GM18508 (cell line): ENCODE measurements around the gene METTL21C.

Experiments used
- ATAC-seq: cut with Tn5 transposase; IDR thresholded peaks from one replicate; pipeline ENCODE4 v1.9.1; 2021; ENCODE audit warnings: moderate number of reproducible peaks; ENCODE audit not compliant: insufficient read depth, unreplicated experiment

The METTL21C gene

DNA sequence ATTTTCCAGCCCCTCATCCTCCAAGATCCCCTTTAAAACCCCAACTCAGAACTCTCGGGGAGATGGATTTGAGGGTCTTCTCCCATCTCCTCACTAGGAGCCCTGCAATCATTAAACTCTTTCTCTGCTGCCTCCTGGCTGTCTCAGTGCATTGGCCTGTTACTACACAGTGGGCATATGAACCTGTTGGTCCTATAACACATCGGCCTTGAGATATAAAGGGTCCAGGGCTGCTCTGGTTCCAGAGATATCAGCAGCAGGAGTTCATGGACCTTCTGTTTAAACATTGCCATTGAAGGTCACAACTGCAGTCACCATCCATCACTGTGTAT lies 3.8 kb upstream of the METTL21C start:
- ATAC-seq = no peak

DNA sequence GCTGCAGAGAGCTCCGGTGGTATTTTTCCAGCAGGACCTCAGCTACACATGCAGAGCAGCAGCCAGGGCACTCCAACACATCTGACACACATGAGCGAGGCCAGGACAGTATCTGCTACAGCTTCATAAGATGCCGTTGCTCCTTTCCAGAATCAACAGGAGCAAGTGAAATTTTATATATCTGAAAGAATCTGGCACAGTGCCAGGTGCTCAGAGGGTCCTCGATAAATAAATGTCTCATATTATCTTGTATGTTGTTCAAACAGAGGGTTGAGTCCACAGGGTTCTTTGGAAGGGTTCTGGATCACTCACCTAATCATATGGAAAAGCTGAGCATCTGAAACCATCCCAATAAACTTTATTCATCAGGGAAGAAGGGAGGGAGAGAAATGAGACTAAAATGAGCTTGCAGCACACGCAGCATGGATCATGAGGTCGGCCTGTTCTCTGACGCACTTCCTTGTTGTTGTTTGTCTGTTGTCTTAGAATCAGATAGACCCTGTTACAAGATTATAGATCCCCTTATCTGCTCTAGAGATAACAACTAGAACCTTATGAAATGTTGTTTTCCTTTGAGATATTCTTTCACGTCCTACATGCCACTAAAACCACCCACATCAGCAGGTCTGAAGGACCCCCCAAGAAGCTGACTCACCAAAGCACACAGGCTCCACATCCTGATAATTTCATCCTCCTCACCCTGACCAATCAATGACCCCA lies 3.2 kb upstream of the METTL21C start:
- no peak for ATAC-seq

- no peak for ATAC-seq
These were observed 2.4 kb upstream of the METTL21C start for GRCh38 chr13:102697264-102697663.

DNA sequence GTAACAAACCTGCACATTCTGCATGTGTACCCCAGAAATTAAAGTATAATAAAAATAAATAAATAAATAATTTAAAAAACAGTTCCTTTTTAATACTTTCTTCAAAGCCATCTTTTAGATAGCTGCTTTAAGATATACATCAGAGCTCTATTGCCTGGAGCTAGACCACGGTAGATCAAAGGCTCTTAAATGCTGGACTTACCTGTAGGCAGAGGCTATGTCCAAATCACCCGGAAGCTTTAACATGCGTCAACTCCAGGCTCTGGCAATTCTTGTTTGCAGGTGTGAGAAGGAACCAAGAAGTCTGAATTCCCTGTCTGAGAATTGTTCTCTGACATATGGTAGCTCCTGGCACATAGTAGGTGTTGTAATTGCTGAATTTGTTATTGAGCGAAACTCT lies 1.6 kb upstream of the METTL21C start:
- no peak for ATAC-seq

DNA sequence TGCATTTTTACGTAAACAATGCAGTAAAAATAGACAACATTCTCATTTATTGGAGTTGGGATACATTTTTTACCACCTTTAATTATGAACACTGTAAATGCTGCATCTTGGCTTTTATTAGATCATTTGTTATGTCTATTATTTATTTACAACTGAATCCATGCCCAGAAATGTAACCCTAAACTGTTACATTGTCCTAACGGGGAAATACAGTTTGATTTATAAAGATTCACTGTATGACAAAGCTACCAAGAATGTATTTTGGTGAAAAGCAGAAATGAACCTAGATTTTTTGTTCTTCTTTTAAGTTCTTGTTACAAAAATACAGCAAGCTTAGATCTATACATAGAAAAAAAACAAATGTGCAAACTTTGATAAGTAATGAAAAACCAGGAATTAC lies 1.1 kb downstream of the METTL21C start:
- no peak for ATAC-seq

DNA sequence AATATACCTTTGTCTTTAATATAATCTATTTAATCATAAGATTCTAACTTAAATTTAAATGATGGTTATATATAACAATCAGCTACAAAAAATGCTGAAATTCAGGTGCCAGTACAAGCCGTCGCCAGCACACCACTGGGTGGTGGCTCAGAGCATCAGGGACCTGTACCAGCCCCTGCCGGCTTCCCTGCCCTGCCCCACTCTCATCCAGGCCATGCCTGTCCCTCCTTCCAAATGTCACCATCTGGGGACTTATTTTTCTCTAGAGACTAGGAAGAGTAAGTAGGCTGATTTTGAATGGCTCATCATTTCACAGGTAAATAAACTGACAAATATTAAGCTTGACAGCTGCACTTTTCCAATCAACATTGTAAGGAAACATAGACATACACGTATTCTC lies 1.6 kb downstream of the METTL21C start:
- ATAC-seq = no peak

DNA sequence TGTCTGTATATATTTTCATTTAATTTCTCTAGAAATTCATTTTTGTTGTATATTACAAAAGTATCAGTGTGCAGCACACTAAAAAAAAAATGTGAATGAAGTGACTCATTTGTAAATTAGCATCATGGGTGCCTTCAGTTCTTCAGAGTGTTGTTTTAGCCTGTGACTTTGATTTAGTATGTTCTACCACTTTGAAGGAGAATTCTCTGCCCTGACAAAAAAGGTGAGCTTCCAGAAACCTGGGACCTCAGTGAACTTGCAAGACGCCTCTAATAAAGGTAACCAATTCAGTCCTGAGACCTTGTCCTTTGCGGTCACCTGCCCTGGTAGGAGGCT lies 2.4 kb downstream of the METTL21C start:
- no peak for ATAC-seq

DNA sequence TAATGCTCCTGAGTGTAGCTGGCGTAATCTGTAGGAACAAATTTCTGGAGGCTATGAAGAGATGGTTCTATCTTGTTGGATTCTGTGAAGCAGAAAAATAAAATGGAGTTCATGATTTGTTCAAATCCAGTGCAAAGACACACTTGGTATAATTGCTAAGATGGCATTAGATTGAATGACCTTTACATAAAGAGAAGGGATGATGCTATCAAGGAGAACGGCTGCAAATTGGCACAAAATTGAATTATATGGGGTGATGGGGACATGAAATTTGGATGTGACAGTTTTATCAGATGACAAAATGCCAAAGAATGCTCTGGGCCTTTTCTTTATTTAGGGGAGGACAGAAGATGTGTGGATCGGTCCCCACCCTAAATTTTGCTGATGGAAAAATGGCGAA lies 4.0 kb downstream of the METTL21C start:
- no peak for ATAC-seq

DNA sequence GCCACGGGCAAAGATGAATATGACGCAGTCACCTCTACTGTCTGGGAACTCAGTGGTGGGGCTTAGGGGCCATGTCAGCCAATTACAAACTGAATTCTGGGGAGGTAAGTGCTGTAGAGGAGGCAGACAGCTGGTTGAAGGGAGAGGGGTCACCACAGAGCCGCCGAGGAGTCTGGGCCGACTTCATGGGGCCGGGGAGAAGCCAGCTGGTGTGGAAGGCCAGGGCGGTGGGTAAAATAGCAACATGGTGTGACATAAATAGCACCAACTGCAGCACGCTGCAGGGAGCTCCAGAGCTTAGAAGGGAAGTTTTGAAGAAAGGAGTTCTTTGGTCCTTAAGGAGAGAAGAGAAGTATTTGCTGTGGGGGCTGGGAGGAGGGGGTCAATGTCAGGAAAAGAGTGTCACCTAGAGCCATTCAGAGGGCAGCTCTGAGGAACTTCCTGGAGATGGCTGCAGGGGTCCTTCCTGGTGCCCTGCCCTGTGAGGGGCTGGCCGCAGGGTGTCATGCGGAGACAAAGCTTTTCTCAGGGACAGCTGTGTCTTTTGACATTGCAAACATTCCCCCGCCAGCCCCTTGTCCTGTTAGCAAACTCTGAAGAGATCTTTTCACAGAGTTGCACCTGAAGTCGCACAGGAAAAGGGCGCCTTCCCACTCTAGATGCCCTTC lies 6.4 kb downstream of the METTL21C start:
- ATAC-seq = no peak

DNA sequence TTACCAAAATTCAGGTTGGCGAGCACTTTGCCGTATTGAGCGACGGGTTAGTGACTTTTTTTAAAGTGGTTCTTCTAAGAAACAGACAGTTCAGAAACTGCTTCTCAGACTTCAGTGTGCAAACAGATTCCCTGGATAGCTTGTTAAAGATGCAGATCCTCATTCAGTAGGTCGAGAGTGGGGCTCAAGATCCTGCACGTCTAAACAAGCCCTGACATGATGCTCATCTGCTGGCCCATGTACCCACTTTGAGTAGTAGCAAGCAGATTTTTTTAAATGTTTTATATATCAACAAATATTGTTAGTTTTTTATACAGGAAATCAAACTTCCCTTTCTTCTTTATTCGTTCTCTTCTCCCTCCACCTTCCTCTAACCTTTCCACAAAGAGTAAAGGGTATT lies 7.3 kb downstream of the METTL21C start:
- ATAC-seq = no peak

- ATAC-seq = no peak
These were observed 8.8 kb downstream of the METTL21C start for GRCh38 chr13:102686024-102686423.

DNA sequence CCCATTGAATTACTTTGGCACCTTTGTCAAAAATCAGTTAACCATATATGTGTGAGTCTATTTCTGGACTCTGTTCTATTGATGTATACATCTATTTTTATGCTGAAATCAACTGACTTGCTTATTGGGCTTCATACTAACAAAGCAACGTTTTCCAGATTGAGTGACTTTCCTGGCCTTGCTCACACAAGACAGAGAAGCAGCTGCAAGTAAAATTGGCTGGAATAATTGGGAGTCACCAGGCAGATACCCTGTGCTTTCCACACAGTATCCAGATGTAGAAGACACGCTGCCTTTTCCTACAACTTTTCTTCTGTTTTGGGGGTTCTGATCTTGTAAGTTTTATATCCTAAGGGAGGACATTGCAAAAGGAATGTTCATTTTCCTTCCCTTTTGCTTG lies 11.2 kb downstream of the METTL21C start:
- no peak for ATAC-seq

DNA sequence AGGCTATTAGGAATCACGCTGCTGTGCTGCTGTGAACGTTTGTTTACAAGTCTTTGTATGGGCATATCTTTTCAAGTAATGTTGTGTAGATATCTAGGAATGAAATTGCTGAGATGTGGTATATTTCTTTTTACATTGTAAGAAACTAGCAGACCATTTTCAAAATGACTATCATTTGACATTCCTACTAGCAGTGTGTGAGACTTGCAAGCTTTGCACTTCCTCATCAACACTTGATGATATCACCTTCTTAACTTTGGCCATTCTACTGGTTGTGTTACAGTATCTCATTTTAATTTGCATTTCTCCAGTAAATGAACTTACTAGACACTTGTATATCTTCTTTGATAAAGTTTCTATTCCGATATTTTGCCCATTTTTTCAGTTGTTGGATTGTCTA lies 12.1 kb downstream of the METTL21C start:
- no peak for ATAC-seq

- no peak for ATAC-seq
These were observed 12.6 kb downstream of the METTL21C start for GRCh38 chr13:102682211-102682610.

DNA sequence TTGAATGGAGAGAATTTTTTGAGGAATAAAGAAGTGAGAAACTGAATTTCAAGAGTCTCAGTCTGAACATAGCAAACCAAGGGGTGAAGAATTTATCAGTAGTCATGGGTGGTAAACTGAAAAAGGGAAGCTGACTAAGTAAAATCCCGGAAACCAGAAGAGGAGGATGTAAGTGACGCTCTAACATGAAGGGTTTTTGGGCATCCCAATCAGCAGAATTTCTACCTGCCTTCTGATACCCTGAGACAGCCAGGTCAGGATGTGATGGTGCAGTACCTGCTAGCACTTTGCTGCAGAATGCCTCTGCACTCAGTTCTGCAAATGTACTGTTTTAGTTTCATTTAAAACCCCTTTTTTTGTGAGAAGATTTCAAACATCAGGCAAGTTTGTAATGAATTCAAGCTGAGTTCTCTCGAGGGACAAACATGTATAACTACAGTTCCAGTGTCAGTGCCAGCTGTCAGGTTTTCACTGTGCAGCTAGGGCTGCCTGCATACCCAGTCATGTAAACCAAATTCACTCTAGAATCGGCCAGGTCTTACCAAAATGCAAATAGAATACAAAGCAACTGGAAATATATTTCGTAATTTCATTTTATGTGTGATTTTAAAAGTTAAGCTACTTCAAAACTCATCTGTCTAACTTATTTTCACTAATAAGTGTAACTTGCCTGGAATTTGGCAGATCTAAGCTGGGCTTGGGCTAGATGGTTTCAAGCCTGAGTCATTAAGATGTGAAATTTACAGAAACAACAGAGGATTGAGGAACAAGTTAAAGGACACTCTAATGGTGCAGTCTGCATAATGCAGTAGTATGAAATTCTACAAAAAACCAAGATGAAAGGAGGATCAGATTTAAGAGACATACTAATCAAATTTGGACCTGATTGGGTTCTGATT lies 13.8 kb downstream of the METTL21C start:
- no peak for ATAC-seq

DNA sequence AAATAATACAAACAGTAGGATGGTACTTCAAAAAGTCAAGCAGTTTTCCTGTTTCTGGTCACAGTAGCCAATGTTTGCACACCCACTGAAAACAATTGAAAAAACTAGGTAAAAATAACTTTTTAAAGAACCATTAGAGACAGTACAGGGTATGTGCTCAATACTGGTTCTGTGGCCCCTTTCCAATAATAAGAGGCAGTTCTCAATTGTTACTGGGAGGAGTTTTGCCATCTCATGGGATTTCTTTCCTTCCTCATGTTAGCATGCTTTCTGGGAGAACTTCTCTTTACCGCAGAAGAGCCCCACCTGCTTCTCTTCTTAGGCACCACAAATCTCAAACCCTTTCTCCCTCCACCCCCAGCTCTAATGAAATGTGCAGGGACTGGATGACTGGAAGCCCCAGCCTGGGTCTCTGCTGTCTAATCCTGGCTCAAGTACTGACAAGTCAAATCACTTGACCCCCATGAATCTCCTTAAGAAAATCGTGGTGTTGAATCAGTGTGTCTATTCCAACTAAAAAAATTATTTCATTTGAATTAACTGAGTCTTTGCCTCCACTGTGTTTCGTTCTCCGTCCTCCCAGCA lies 14.6 kb downstream of the METTL21C start:
- no peak for ATAC-seq

- ATAC-seq = no peak
These were observed 15.3 kb downstream of the METTL21C start for GRCh38 chr13:102679449-102680132.

DNA sequence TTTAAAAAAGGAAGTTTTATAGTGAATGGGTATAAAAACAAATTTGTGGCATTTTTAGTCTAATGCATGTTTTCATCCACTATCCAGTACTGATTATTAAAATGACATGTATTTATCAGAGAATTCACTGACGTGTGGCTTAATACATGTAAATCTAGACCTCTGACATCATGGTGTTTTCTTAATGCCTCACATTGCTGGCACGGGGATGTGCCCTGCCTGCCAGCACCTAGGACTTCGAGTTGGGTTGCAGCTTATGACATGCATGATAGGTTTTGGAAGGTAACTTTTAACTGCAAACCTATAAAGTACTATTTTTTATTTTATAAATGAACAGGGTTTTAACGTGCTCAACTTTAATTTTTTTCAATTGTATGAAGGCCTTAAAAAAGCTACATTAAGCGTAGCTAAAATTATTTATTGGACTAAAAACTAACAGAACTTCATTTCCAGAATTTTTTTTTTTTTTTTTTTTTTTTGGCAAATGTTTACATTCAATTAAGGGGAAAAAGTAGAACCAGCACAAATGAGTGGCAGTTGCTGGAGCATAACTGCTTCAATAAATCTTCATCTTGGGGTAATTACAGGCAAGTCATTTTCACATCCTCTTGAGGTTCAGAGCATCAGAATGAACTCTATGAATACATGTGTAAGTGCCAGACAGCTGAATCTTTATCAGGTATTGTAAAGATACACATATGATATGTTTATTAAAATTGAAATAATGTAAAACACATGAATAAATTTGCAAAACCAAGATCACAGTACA lies 16.3 kb downstream of the METTL21C start:
- no peak for ATAC-seq

GRCh38 chr13:102677122-102677521 lies 17.7 kb downstream of the METTL21C start:
- no peak for ATAC-seq

DNA sequence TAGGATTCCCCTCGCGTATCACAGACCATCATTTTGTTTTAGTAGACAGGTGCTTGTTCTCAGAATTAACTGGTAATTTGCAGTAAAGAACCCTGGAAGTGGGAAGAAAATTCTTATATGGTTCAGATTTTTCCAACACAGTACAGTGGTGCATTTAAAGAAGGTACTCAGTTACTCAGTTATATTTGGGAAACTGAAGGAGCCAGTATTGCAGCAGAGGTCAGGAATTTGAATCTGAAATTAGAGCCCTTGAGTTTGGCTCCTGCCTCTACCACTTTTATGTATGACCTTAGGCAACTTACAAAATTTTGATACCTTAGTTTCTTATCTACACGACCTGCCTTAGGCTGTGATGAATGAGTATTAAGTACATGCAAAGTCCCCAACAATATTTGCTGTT lies 19.7 kb downstream of the METTL21C start:
- ATAC-seq = no peak
